ENCODE data around the gene NEDD4L.

Gene NEDD4L

DNA sequence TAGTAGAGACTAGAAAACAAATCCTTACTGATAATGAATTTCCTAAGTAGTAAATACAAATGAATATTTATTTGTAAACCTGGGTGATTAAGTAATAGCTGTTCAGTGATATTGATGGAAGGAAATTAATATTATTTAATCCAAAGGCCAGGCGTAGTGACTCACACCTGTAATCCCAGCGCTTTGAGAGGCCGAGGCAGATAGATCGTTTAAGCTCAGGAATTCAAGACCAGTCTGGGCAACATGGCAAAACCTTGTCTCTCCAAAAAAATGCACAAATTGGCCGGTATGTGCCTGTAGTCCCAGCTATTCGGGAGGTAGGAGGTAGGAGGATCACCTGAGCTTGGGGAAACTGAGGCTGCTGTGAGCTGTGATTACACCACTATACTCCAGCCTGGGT, 228.2 kb downstream of the NEDD4L start:
- Histone ChIP-seq H3K27ac (replicated peaks; ENCODE audit: low read length) (no peak overlapping the region), H2AFZ (ENCODE audit: low read length) (no peak overlapping the region), H3K79me1 (ENCODE audit: low read depth, low read length) (no peaks in the 10 kb centered on the region), H3K4ac (ENCODE audit: low read length) (no peak overlapping the region), H2BK15ac (ENCODE audit: low read length) (no peak overlapping the region), H3K4me2 (ENCODE audit: insufficient read depth, low read length, poor library complexity, severe bottlenecking) (no peak overlapping the region), H2BK12ac (ENCODE audit: low read length) (no peak overlapping the region), H3K4me3 (ENCODE audit: low read length in 2 of 2) (no peak overlapping the region), H2AK5ac (ENCODE audit: low read depth, low read length) (no peak overlapping the region), H3K14ac (ENCODE audit: low read length) (no peak overlapping the region), H2BK120ac (ENCODE audit: low read depth, low read length) (no peak overlapping the region), H3K27me3 (ENCODE audit: control insufficient read depth in 3 of 3, insufficient read depth in 3 of 3, low read depth in 1 of 3, low read length in 3 of 3) (no peaks in the 10 kb centered on the region), H2BK5ac (ENCODE audit: low read length) (no peak overlapping the region), H3K18ac (ENCODE audit: low read length) (no peak overlapping the region), H3K23ac (ENCODE audit: low read depth, low read length, poor library complexity) (no peak overlapping the region), H3K9ac (ENCODE audit: low read depth, low read length, poor library complexity) (no peak overlapping the region), H4K8ac (ENCODE audit: low read depth, low read length) (no peak overlapping the region), H3K36me3 (replicated peaks in 1 of 2; ENCODE audit: control insufficient read depth in 2 of 2, insufficient read depth in 2 of 2, low read length in 2 of 2) (no peaks in the 10 kb centered on the region), H3K4me1 (ENCODE audit: control insufficient read depth in 2 of 2, insufficient read depth in 1 of 2, low read depth in 1 of 2, low read length in 2 of 2) (peaks cover 0 to 6% of the 10 kb centered on the region in 2 donors), H3K9me3 (replicated peaks in 1 of 2; ENCODE audit: control insufficient read depth in 2 of 2, insufficient read depth in 1 of 2, low read depth in 1 of 2, low read length in 2 of 2) (no peaks in the 10 kb centered on the region), H4K91ac (ENCODE audit: low read depth, low read length, poor library complexity) (no peak overlapping the region)
- DNase-seq (ENCODE audit: low spot score): no peak
- no CpG with 5 or more reads among the region's 6 CpGs for WGBS, 2 donors (ENCODE audit: extremely low coverage in 2 of 2, insufficient read length in 2 of 2, insufficient replicate concordance in 1 of 2)

DNA sequence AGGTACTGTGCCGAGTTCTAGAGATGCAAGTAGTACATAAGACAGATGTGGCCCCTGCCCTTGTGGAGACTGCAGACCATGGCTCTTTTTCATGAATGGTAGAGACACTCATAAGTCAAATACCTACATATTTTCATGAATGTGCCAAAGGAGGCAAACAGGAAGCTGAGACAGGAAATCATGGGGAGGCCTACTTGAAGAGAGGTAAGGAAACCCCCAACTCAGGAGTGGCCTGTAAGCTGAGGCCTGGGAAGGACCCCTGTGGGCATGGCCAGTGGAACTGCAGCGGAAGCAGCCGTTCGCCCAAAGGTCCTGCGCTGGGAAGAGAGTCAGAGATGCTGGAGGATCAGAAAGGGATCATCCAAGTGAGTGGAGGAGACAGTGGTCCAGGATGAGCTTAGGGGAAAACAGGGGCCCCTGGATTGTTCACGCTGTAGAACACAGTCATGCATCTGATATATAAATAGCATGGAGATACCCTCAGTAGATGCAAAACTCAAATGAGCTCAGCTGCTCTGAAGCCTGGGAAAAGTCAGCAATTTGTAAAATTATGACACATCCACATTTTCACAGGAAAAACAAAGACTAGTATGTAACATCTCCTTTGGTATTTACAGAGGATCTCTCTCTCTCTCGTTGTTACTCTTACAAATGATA, 228.9 kb downstream of the NEDD4L start:
- Histone ChIP-seq H3K4me1 (ENCODE audit: control insufficient read depth in 2 of 2, insufficient read depth in 1 of 2, low read depth in 1 of 2, low read length in 2 of 2) (peaks cover 0 to 7% of the 10 kb centered on the region in 2 donors), H2BK15ac (ENCODE audit: low read length) (no peak overlapping the region), H3K4me3 (ENCODE audit: low read length in 2 of 2) (no peak overlapping the region), H3K36me3 (replicated peaks in 1 of 2; ENCODE audit: control insufficient read depth in 2 of 2, insufficient read depth in 2 of 2, low read length in 2 of 2) (no peaks in the 10 kb centered on the region), H2AFZ (ENCODE audit: low read length) (no peak overlapping the region), H3K14ac (ENCODE audit: low read length) (no peak overlapping the region), H2BK12ac (ENCODE audit: low read length) (no peak overlapping the region), H4K8ac (ENCODE audit: low read depth, low read length) (no peak overlapping the region), H2BK120ac (ENCODE audit: low read depth, low read length) (no peak overlapping the region), H3K18ac (ENCODE audit: low read length) (no peak overlapping the region), H3K79me1 (ENCODE audit: low read depth, low read length) (no peaks in the 10 kb centered on the region), H2BK5ac (ENCODE audit: low read length) (no peak overlapping the region), H4K91ac (ENCODE audit: low read depth, low read length, poor library complexity) (no peak overlapping the region), H3K9ac (ENCODE audit: low read depth, low read length, poor library complexity) (no peak overlapping the region), H3K9me3 (replicated peaks in 1 of 2; ENCODE audit: control insufficient read depth in 2 of 2, insufficient read depth in 1 of 2, low read depth in 1 of 2, low read length in 2 of 2) (no peaks in the 10 kb centered on the region), H3K4ac (ENCODE audit: low read length) (no peak overlapping the region), H3K27ac (replicated peaks; ENCODE audit: low read length) (no peak overlapping the region), H3K23ac (ENCODE audit: low read depth, low read length, poor library complexity) (no peak overlapping the region), H3K27me3 (ENCODE audit: control insufficient read depth in 3 of 3, insufficient read depth in 3 of 3, low read depth in 1 of 3, low read length in 3 of 3) (no peaks in the 10 kb centered on the region), H2AK5ac (ENCODE audit: low read depth, low read length) (no peak overlapping the region), H3K4me2 (ENCODE audit: insufficient read depth, low read length, poor library complexity, severe bottlenecking) (no peak overlapping the region)
- no CpG with 5 or more reads among the region's 7 CpGs for WGBS, 2 donors (ENCODE audit: extremely low coverage in 2 of 2, insufficient read length in 2 of 2, insufficient replicate concordance in 1 of 2)
- DNase-seq (ENCODE audit: low spot score): no peak

DNA sequence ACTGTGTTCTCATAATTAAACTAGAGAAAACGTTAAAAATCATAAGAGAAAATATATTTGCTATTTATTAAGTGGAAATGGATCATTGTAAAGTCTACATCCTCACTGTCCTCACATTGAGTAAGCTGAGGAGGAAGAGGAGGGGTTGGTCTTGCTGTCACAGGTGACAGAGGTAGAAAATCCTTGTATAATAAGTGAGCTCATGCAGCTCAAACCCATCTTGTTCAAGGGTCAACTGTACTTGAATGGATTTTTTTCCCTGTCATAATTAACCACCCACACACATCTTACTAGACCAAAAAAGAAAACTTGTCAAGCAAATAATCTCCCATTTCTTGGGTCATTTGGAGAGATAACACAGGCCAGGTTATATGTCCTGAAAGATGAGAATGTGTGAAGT, 231.2 kb downstream of the NEDD4L start:
- Histone ChIP-seq H3K36me3 (replicated peaks in 1 of 2; ENCODE audit: control insufficient read depth in 2 of 2, insufficient read depth in 2 of 2, low read length in 2 of 2) (no peaks in the 10 kb centered on the region), H2BK5ac (ENCODE audit: low read length) (no peak overlapping the region), H3K27ac (replicated peaks; ENCODE audit: low read length) (no peak overlapping the region), H2BK12ac (ENCODE audit: low read length) (no peak overlapping the region), H3K79me1 (ENCODE audit: low read depth, low read length) (peaks cover 1% of the 10 kb centered on the region), H3K9ac (ENCODE audit: low read depth, low read length, poor library complexity) (no peak overlapping the region), H2AFZ (ENCODE audit: low read length) (no peak overlapping the region), H3K14ac (ENCODE audit: low read length) (no peak overlapping the region), H3K4me2 (ENCODE audit: insufficient read depth, low read length, poor library complexity, severe bottlenecking) (no peak overlapping the region), H3K9me3 (replicated peaks in 1 of 2; ENCODE audit: control insufficient read depth in 2 of 2, insufficient read depth in 1 of 2, low read depth in 1 of 2, low read length in 2 of 2) (no peaks in the 10 kb centered on the region), H2BK120ac (ENCODE audit: low read depth, low read length) (no peak overlapping the region), H3K23ac (ENCODE audit: low read depth, low read length, poor library complexity) (no peak overlapping the region), H3K4ac (ENCODE audit: low read length) (no peak overlapping the region), H2BK15ac (ENCODE audit: low read length) (no peak overlapping the region), H3K27me3 (ENCODE audit: control insufficient read depth in 3 of 3, insufficient read depth in 3 of 3, low read depth in 1 of 3, low read length in 3 of 3) (no peaks in the 10 kb centered on the region), H3K18ac (ENCODE audit: low read length) (no peak overlapping the region), H3K4me3 (ENCODE audit: low read length in 2 of 2) (no peak overlapping the region), H3K4me1 (ENCODE audit: control insufficient read depth in 2 of 2, insufficient read depth in 1 of 2, low read depth in 1 of 2, low read length in 2 of 2) (peaks cover 0 to 7% of the 10 kb centered on the region in 2 donors), H4K8ac (ENCODE audit: low read depth, low read length) (no peak overlapping the region), H4K91ac (ENCODE audit: low read depth, low read length, poor library complexity) (no peak overlapping the region), H2AK5ac (ENCODE audit: low read depth, low read length) (no peak overlapping the region)
- no peak for DNase-seq (ENCODE audit: low spot score)
- no CpG with 5 or more reads among the region's 1 CpG for WGBS, 2 donors (ENCODE audit: extremely low coverage in 2 of 2, insufficient read length in 2 of 2, insufficient replicate concordance in 1 of 2)

DNA sequence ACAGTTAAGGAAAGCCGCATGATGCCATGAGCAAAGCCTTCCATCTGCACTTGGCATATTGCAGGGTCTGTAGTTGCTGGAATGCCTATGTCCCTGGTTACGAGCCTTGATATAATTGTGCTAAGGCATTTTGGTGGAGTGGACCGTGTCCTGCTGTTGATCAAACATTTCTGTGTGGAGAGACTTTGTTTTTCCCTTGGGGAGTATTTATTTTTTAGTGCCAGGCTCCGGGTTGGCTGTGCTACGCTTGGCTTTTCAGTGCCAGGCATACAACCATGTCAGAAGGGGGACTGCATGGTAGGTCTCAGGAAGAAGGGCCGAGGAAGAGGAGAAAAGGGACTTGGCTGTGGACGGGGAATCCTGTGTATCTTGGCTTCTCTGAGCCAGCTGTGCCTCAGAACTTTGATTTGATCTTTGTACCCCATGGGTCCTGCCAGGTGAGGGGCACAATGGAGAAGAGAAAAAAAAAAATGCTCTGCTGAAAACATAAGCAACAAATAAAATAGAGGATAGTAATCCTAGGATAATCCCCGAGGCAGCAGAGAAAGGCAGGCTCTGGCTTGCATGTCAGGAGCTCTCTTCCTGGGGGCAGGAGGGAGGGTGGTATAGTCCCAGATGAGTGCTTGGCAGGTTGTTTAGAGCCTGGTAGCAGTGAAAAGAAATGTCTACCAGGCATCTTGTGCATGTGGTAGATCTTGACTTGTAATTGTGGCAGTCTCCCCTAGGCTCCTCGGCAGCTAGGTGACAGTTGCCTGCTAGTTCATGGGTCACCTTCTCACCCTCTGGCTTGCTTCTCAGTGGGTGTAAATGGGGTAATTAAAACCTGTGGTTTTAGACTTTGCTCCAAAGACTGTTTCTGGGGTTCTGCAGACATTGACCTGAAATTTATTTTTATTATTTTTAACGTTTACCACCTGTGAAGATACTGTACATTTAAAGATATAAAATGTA, 233.0 kb downstream of the NEDD4L start:
- Histone ChIP-seq H3K9ac (ENCODE audit: low read depth, low read length, poor library complexity) (no peak overlapping the region), H3K79me1 (ENCODE audit: low read depth, low read length) (peaks cover 2% of the 10 kb centered on the region), H2BK120ac (ENCODE audit: low read depth, low read length) (no peak overlapping the region), H3K18ac (ENCODE audit: low read length) (no peak overlapping the region), H3K23ac (ENCODE audit: low read depth, low read length, poor library complexity) (no peak overlapping the region), H3K4ac (ENCODE audit: low read length) (no peak overlapping the region), H4K91ac (ENCODE audit: low read depth, low read length, poor library complexity) (no peak overlapping the region), H2AK5ac (ENCODE audit: low read depth, low read length) (no peak overlapping the region), H3K14ac (ENCODE audit: low read length) (no peak overlapping the region), H4K8ac (ENCODE audit: low read depth, low read length) (no peak overlapping the region), H3K9me3 (replicated peaks in 1 of 2; ENCODE audit: control insufficient read depth in 2 of 2, insufficient read depth in 1 of 2, low read depth in 1 of 2, low read length in 2 of 2) (no peaks in the 10 kb centered on the region), H2AFZ (ENCODE audit: low read length) (no peak overlapping the region), H3K27ac (replicated peaks; ENCODE audit: low read length) (no peak overlapping the region), H3K4me1 (ENCODE audit: control insufficient read depth in 2 of 2, insufficient read depth in 1 of 2, low read depth in 1 of 2, low read length in 2 of 2) (peaks cover 0 to 7% of the 10 kb centered on the region in 2 donors), H2BK15ac (ENCODE audit: low read length) (no peak overlapping the region), H3K36me3 (replicated peaks in 1 of 2; ENCODE audit: control insufficient read depth in 2 of 2, insufficient read depth in 2 of 2, low read length in 2 of 2) (no peaks in the 10 kb centered on the region), H3K27me3 (ENCODE audit: control insufficient read depth in 3 of 3, insufficient read depth in 3 of 3, low read depth in 1 of 3, low read length in 3 of 3) (no peaks in the 10 kb centered on the region), H3K4me3 (ENCODE audit: low read length in 2 of 2) (no peak overlapping the region), H2BK5ac (ENCODE audit: low read length) (no peak overlapping the region), H3K4me2 (ENCODE audit: insufficient read depth, low read length, poor library complexity, severe bottlenecking) (no peak overlapping the region), H2BK12ac (ENCODE audit: low read length) (no peak overlapping the region)
- no peak for DNase-seq (ENCODE audit: low spot score)
- WGBS, 2 donors (ENCODE audit: extremely low coverage in 2 of 2, insufficient read length in 2 of 2, insufficient replicate concordance in 1 of 2): no CpG with 5 or more reads among the region's 10 CpGs

Measured in neuronal stem cell (in vitro differentiated cells).